DMS153 (cell line): ENCODE results near the gene EFCAB14.
"Not testable (repeated sequence)": the region's sequence is repeated elsewhere in the genome, so short reads cannot be mapped to it uniquely, and the experiment has no call there.

Experiments used
- DNase-seq: peaks from one replicate; lab custom pipeline; 2025; lab: John Stamatoyannopoulos, UW

EFCAB14 gene

GRCh38 chr1:46684670-46685069 is 34.2 kb downstream of the EFCAB14 start:
- DNase-seq = no peak

- no peak for DNase-seq
Observed at GRCh38 chr1:46682064-46682463, 36.9 kb downstream of the EFCAB14 start.

GRCh38 chr1:46681333-46682034 is 37.4 kb downstream of the EFCAB14 start:
- peak; percentile 54 for DNase-seq

- DNase-seq = no peak
Observed at GRCh38 chr1:46679789-46680573, 38.9 kb downstream of the EFCAB14 start.

- DNase-seq = no peak
Observed at GRCh38 chr1:46677339-46677738, 41.6 kb downstream of the EFCAB14 start.

- no peak for DNase-seq
Observed at GRCh38 chr1:46676531-46676930, 42.4 kb downstream of the EFCAB14 start.

GRCh38 chr1:46675549-46676314 is 43.2 kb downstream of the EFCAB14 start:
- DNase-seq = no peak

- DNase-seq = no peak
Observed at GRCh38 chr1:46673749-46674182, 45.1 kb downstream of the EFCAB14 start.

GRCh38 chr1:46672696-46673095 is 46.2 kb downstream of the EFCAB14 start:
- DNase-seq = no peak

GRCh38 chr1:46671554-46671953 is 47.4 kb downstream of the EFCAB14 start, which contains the start of gene TEX38:
TSS of gene TEX38 (plus strand) at chr1:46671854. CDS start at chr1:46671935, 81 bp downstream.
- DNase-seq = no peak

GRCh38 chr1:46670134-46670533 is 48.8 kb downstream of the EFCAB14 start:
- DNase-seq = no peak

- DNase-seq = peak; percentile 70
Observed at GRCh38 chr1:46667782-46668760, 50.8 kb downstream of the EFCAB14 start, which contains the start of gene ATPAF1. TSS of gene ATPAF1 (minus strand) at chr1:46668364. CDS start at chr1:46668322, 42 bp downstream.

- DNase-seq = no peak
Observed at GRCh38 chr1:46665983-46666382, 52.9 kb downstream of the EFCAB14 start.

GRCh38 chr1:46662919-46663318 is 56.0 kb downstream of the EFCAB14 start:
- DNase-seq = not testable (repeated sequence)

GRCh38 chr1:46660116-46660515 is 58.8 kb downstream of the EFCAB14 start:
- DNase-seq = not testable (repeated sequence)

GRCh38 chr1:46659307-46659870 is 59.5 kb downstream of the EFCAB14 start:
- DNase-seq = no peak

GRCh38 chr1:46657775-46658174 is 61.1 kb downstream of the EFCAB14 start:
- DNase-seq = no peak

- DNase-seq = no peak
Observed at GRCh38 chr1:46656643-46657042, 62.3 kb downstream of the EFCAB14 start.

- DNase-seq = no peak
Observed at GRCh38 chr1:46655848-46656247, 63.1 kb downstream of the EFCAB14 start.

- not testable (repeated sequence) for DNase-seq
Observed at GRCh38 chr1:46654698-46655097, 64.2 kb downstream of the EFCAB14 start.

GRCh38 chr1:46654012-46654411 is 64.9 kb downstream of the EFCAB14 start:
- no peak for DNase-seq
